ENCODE measurements around the gene MBD5.
A peak's percentile ranks its signal among the peaks of the same experiment; 100 is the strongest.
"Not testable (repeated sequence)": the region's sequence is repeated elsewhere in the genome, so short reads cannot be mapped to it uniquely, and the experiment has no call there.

MBD5 gene

DNA sequence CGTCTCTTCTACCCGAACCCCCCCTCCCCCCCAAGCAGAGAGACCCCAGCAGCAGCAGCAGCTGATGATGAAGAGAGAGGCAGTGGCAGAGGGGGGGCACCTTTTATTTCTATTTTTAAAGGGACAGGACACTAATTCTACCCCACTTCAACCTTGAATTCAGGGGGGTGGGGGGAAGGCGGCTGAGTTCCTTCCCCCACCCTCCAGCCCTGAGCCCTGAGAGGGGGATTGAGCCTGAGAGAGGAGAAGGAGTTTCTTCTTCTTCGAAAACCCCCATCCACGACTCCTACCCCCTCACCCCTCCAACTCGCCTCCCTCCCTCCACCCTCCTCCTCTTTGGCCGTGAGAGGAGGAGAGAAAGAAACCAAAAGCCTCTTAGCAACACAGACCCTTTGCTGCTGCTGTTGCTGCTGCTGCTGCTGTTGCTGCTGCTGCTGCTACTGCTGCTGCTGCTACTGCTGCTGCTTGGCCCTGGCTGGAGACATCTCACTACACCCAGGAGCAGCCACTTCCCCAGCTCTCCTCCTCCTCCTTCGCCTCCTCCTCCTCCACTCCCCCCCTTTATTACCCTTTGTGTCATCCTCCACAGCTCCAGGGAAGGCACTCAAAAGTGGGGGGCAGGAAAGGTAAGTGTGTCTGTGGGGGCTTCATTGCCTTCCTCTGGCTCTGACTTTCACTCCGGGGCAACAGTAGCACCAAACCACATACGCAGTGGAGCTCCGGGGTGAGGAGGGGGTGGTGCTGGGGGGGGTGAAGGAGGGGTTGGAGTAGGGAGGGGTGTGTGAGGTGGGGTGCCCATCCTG, at the start of gene MBD5:
MBD5 (plus strand) TSS at position 33 of the 803 bp plus-strand sequence.
- no peak for DNase-seq

DNA sequence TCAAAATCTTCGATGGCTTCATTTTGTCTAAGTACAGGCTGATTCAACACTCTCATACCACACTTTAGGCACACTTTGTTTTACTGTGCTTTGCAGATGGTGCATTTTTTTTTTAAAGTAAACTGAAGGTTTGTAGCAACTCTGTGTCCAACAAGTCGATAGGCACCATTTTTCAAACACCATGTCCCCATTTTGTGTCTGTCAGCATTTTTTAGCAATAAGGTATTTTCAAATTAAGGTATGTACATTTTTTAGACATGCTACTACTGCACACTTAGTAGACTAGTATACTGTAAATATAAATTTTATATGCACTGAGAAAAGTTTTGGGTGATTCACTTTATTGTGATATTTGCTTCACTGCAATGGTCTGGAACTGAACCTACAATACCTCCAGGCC, 44.8 kb upstream of the MBD5 start:
- no peak for DNase-seq

DNA sequence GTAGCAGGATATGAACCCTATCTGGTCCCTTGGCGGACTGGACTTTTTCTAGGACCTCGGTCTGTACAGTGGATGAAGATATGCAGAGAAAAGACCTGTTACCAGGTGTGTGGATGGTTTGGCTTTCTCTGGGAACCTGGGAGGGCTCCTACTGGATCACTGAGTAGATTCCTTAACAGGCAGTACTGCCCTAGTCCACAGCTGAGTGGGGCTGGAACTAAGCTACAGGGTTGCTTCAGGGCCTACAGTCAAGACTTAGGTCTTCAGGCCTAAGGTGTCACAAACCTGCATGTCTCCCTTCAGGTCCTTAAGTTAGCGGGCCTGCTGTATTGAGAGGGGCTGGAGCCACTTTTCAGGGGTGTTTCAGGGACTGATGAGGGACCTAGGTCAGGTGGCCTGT, 43.2 kb upstream of the MBD5 start:
- DNase-seq: no peak

DNA sequence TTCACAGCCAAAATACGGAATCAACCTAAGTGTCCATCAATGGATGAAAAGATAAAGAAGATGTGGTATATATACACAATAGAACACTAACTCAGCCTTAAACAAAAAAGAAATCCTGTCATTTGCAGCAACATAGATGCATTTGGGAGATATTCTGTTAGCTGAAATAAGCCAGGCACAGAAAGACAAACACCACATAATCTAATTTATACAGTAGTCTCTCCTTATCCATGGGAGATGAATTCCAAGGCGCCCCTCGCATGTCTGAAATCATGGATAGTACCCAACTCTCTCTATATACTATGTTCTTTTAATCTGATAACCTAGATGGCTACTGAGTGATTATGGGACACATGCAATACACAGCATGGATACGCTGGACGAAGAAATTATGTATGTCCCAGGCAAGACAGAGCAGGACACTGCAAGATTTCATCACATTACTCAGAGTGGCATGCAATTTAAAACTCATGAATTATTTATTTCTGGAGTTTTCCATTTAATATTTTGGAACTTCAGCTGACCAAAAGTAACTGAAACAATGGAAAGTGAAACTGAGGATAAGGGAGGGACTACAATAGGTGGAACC, 39.9 kb upstream of the MBD5 start:
- DNase-seq: no peak

DNA sequence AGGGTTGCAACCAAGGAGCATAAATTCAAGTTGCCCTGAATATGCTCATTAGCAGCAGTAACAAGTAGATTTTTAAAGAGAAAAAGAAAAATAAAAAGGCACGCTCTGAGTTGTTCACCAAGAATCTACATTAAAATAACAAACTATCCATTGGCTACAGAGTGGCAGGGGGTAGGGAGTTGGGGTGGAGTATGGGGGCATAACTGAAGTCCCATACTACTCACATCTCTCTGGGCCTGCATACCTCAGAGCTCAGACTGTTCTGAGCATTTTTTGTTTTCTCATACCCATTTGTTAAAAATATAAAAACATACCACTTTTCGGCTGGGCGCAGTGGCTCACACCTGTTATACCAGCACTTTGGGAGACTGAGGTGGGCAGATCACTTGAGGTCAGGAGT, 31.8 kb upstream of the MBD5 start:
- no peak for DNase-seq

DNA sequence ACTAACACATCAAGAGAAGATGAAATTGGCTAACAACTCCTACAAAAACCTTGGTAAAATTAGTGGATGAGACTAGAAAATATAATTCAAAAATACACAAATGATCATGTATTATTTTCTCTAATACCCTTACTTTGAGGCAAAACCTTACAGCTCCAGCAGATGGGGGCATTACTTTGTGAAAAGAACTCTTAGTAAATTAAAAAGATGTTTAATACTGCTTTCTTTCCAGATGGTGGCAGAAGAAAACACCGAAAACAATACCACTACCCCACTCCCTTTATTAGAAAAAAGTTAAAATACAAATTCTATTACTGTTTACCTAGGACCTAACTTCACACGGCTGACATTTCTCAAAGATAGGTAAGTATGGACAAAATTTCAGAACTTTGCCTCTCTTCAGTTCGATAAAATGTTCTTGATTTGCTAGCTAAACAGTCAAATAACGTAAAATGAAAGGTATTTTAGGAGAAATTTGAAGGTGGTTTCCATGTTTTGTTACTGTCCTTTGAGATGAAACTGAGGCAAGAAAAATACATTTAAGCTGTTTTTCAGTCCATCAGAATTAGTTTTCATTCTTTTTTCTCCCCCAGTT, 31.0 kb upstream of the MBD5 start:
- DNase-seq: no peak

DNA sequence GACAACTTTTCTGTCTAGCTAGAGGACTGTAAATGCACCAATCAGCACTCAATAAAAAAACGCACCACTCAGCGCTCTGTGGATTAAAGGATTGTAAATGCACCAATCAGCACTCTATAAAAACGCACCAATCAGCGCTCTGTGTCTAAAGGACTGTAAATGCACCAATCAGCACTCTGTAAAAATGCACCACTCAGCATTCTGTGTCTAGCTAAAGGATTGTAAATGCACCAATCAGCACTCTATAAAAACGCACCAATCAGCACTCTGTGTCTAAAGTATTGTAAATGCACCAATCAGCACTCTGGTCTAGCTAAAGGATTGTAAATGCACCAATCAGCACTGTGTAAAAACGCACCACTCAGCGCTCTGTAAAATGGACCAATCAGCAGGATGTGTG, 25.9 kb upstream of the MBD5 start:
- not testable (repeated sequence) for DNase-seq

DNA sequence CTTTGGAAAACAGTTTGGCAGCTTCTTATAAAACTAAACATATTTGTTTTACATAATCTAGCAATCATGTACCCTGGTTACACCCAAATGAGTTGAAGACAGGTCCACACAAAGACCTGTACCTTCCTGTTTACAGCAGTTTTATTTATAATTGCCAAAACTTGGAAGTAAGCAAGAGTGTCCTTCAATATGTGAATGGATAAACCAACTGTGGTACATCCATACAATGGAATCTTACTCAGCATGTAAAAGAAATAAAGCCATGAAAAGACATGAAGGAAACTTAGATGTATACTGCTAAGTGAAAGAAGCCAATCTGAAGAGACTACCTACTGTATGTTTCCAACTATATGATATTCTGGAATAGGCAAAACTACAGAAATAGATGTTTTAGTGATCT, 24.1 kb upstream of the MBD5 start:
- no peak for DNase-seq

DNA sequence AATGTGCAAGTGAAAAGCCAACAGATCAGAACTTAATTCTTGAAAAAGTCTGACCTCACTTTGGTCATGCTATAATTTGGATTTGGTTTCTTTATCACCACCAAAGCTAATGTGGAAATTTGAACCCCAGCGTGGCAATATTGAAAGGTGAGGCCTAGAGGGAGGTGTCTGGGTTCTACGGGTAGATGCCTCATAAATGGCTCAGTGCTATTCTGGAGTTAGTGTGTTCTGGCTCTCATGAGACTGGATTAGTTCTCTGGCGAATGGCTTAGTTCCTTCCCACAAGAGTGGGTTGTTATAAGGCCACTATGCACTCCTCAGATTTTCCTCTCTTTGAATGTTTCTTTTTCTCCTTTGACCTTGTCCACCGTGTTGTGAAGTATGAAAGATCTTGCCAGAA, 22.7 kb upstream of the MBD5 start:
- DNase-seq: no peak

DNA sequence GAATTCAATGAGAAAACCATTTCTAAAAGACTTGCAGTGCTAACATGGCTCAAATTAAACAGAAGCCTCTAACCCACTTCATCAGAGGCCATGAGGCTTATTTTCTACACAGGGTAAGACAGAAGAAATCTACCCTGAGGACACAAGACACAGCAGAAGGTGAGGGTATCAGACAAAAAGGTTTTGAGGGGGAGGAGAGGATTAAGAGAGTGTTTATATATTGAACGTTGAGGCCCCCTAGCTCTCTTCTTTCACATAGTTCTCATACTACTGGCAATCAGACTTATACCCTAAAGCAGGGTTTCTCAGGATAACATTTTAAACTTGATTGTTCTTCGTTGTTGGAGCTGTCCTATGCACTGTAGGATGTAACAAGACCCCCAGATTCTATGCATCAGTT, 21.8 kb upstream of the MBD5 start:
- no peak for DNase-seq

DNA sequence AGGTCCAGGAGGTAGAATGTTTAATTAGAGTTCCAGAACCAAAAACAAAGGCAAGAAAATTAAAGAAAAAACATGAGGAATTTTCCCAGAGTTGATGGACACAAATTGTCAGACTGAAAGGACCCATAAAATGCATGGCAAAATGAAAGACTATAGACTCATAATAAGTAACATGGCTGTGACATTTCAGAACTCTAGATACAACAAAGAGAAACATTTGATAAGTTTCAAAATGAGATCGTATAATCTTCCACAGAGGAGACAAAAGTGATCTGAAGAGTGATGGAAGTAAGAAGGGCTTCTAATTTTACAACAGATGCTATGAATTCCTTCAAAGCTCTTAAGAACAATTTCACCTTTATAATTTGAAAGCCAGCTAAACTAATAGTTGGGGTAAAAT, 20.8 kb upstream of the MBD5 start:
- DNase-seq: no peak

DNA sequence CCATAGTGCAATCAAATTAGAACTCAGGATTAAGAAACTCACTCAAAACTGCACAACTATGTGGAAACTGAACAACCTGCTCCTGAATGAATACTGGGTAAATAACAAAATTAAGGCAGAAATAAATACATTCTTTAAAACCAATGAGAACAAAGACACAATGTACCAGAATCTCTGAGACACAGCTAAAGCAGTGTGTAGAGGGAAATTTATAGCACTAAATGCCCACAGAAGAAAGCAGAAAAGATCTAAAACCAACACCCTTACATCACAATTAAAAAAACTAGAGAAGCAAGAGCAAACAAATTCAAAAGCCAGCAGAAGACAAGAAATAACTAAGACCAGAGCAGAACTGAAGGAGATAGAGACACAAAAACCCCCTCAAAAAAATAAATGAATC, 18.5 kb upstream of the MBD5 start:
- DNase-seq: not testable (repeated sequence)

DNA sequence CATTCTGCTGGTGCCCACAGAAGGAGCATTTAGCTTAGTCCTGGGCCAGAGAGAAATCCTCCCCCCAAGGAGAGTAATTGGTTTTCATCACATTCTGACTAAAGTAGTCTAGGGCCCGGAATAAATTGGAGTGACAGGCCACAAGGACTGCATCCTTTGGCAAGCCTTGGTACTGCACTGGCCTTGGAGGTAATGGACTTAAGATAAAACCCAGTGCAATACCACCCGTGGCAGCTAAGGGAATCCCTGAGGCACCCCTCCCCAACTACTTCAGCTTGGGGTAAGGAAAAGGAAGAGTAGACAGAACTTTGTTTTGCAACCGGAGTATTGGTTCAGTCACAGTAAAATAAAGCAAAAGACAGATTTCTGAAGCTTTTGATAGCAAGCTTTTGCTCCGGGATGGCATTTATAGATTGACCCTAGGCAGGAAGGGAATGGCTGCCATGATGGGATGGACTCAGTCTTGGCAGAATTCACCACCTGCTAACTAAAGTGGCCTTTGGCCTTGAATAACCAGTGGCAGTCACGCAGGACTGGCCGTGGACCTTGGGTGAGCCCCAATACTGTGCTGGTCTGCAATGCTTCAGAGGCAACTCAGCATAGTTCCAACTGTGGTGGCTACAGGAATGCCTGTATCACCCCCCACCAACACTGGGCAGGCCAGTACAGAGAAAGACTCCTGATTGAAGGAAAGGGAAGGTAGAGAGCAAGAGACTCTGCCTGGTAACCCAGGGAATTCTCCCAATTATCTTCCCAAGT, 14.5 kb upstream of the MBD5 start:
- no peak for DNase-seq

DNA sequence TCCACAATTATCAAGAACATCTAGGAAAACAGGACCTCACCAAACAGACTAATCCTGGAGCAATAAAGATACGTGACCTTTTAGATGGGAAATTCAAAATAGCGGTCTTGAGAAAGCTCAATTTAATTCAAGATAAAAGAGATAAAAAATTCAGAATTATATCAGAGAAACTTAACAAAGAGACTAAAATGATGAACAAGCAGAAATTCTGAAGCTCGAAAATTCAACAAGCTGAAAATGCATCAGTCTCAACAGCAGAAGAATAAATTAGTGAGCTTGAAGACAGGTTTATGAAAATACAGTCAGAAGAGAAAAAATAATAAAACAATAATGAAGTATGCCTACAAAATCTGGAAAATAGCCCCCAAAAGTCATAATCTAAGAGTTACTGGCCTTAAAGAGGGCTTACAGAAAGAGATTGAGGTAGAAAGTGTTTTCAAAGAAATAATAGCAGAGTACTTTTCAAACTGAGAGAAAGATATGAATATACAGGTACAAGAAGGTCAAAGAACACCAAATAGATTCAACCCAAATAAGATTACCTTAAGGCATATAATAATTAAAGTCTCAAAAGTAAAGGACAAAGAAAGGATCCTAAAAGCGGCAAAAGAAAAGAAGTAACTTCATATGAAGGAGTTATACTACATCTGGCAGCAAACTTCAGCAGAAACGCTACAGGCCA, 13.5 kb upstream of the MBD5 start:
- DNase-seq: no peak

DNA sequence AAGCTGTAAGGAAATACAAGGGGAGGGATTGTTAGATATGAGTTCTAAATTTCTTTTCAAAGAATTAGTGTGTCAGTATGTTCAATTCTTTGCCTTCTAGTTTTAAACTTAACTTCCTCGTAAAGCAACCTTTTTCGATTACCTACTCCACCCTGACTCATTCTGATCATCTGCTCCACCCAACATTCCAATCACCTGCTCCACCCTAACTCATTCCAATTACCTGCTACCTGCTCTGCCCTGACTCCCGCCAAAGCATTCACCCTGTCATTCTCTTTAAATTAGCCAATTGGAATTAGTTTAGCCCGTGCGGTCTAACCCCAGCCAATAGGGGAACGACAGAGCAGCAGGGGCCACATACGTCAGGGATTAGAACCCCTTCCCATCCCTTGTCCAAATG, 12.5 kb upstream of the MBD5 start:
- DNase-seq: not testable (repeated sequence)

DNA sequence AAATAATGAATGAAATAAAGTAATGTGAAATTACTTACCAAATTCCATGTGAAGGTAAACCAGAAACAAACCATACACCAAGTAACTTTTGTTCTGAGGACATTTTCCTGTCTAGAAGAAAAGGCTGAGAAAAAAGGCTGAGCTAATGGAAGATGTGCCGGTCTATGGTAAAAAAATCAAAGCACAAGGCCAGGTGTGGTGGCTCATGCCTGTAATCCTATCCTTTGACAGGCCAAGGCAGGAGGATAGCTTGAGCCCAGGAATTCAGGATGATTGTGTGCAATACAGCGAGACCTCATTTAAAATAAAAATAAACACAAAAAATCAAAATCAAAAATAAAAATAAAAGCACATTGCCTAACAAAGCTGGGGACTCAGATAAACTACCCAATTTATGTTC, 7.0 kb upstream of the MBD5 start:
- no peak for DNase-seq

DNA sequence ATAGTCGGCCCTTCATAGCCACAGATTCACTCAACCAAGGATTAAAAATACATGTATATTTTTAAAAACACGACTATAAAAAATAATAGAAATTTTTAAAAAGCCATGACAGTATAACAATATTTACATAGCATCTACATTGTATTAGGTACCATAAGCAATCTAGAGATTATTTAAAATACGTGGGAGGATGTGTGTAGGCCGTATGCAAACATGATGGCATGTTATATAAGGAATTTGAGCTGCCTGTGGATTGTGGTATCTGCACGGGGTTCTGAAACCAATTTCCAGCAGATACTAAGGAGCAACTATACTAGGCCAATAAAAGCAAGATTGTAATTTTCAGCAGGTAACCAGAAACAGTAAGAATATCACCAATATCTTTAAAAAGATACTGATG, 6.3 kb upstream of the MBD5 start:
- DNase-seq: no peak

DNA sequence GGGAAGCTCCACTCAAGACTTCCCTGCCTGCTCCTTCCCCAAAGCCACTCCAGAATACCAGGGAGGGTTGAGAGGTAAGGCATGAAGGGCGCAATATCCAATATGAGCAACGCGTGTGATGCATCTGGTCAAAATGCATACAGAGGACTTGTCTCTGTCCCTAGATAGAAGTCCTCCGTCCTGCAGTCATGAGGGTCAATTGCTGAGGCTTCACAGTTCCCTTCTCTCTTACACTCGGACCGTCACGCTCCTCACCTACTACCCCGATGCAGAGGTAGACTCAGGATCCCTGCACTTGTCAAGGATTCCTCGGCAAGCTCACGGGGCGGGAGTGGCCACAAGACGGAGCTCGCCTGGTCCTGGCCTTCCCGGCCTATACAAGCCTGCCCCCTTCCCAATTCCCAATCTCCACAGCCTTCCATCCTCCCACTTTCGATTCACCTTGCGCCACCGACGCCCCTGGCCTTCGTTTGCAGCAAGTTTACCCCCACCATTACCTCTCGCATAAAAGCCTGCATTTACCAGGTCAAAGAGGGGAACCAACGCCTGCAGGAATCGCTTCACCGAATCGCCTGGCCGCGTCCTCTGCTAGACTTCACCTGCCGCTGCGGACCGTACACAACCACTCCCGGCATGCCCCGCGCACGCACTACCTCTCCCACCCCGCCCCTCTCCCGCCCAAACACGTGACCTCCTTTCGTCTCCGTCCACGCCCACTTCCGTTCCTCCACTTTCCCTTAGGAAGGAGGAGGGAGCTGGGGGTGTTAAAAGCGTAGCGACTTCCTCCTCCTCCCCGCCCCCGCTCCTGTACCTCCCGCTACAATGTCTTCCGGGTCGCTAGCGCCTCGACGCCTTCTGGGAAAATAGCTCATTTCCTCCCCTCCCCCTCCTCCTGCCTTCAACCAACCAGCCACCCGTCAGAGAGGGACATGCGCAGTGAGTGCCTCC, 506 bp upstream of the MBD5 start, which contains the start of gene ORC4:
ORC4 (minus strand) TSS at position 627 of the 948 bp plus-strand sequence. CDS start 44,779 bp downstream, outside the sequence.
- DNase-seq: peak; percentile 94 to 96

DNA sequence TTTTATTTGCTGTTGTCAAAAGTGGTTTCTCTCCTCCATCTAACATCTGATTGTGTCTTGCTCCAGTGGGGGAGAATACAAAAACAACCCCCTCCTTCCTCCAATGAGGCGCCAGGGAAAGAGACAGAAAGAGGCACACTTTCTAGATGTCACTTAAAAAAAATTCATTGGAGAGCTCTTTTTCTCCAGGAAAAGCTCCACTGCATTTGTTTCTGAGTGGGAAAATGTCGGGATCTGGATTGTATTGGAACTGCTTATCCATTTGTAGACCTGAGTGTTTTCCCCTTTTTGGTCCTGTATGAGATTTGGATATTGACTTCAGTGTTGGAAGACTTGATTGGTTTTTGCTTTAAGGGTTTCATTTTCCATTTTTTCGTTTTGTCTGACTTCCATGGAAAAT, 995 bp downstream of the MBD5 start:
- DNase-seq: no peak

DNA sequence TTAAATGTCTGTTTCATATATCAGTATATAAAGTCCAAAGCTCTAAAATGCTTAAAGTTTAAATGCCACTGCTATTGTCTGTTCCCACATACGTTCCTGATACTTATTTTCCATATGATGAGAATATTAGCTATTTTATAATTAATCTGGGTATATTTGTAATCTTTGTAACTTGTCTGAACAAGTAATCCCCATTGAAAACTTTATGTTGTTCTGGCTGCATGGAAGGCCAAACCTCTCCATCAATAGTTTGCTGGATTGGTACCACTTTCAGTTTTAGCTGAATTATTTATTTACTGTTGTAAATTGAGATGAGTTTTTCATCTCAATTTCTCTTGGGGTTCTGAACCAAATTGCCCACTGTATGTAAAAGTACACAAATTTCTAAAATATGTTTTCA, 1.5 kb downstream of the MBD5 start:
- no peak for DNase-seq

DNA sequence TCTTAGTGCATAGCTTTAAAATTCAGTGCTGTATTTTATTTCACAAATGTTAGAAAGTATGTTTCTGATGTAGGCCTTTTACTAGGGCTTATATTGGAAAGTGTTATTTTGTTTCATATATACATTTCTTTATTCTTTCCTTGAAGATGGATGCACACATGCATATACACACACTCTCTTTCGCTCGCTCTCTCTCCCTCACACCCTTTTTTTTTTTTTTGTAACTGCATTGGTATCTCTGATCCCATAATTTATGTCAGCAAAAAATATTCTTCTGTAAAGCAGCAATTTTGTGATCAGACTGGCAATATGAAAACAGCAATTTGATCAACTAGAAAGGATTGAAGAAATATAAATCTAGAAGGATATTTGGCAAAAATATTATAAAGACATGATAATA, 2.0 kb downstream of the MBD5 start:
- no peak for DNase-seq

DNA sequence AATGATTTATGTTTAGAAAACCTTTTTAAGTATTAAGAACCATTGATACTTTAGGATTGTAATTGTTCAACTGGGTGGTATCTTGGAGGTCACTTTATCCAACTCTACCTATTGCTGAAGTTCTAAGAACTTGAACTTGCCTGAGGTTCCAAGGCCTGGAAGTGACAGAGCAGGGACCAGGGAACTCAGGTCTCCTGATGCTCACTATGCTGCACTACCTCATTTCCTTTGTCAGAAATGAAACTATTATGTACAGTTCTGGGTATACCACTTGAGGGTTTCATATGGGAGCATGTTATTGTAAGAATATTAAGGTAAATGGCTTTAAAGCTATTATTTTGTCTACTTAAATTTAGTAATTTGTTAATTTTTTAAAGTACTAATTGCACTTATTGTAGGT, 3.0 kb downstream of the MBD5 start:
- no peak for DNase-seq
